Glomerular visceral epithelial cell (primary cell): Measurements from ENCODE around the gene ADRA2B.

ENCODE experiments used
- DNase-seq: peaks from one replicate; pipeline ENCODE4 v3.0.0-alpha.2; 2016; ENCODE audit errors: extremely low spot score

The ADRA2B gene

DNA sequence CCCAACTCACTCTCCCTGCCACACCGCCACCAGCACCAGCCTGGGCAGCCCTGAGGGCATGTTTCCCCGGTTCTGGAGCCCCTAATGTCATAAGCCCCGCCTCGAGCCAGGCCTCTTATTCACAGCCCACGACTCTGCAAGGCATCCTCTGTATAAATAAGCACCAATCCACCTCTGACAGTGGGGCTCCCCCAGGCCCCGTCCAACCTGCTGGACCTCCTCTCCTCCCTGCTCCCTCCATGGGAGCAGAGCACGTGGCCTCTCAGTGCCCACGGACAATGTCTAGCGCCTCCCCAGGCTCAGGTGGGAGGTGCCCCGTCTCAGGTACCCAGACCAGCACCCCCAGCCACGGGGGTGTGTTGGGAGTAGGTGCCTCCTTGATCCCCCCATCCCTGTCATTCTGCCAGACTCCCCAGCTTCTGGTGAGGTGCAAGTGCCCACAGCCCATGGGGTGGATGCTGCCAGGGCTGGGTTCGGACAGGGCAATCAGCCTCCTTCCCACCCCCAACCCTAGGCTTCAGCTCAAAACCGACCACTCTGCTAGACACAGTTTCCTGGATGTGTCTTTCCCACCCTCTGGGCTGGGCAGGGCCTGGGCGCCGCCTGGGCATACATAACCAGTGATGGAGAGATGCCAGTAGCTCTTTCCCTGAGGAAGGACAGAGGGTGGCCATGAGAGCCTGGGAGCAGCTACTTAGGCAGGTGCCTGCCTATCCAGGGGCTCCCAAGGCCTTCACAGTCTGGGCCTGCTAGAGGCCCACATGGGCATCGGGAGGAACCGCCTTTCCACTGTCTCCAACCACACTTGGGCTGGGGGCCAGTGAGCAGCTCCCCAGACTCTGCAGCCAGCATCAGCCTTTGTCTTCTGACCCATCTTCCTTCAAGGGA is 1.6 kb upstream of the ADRA2B start:
- no peak for DNase-seq

DNA sequence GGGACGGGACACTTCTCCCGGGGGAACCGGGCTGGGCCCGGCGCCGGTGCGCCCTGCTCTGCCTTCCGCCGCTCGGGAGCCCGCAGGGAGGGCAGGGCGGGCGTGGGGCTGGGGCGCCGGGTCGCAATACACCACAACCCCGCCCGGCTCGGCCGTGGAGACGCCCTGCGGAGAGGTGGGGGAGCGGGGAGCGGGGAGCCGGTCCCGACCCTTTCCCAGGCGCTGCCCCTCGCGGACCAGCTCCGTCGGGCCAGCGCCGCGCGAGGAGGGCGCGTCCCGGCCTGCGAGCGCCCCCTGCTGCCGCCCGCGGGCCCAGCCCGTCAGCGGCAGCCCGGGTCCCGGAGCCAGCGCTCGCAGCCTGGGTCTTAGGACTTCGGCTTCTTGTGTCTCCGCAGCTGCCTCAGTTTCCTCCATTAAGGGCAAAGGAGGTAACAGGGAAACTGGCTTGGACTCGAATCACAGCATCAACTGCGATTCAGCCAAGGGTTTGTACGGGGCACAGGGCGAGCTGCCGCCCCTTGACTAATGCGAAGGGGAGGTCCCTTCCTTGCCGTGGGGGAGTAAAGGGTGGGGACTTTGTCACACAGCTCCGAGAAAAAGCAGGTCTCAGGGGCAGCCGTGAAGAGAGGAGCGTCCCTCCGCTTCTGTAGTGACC is 635 bp upstream of the ADRA2B start:
- DNase-seq = peak; percentile 62

DNA sequence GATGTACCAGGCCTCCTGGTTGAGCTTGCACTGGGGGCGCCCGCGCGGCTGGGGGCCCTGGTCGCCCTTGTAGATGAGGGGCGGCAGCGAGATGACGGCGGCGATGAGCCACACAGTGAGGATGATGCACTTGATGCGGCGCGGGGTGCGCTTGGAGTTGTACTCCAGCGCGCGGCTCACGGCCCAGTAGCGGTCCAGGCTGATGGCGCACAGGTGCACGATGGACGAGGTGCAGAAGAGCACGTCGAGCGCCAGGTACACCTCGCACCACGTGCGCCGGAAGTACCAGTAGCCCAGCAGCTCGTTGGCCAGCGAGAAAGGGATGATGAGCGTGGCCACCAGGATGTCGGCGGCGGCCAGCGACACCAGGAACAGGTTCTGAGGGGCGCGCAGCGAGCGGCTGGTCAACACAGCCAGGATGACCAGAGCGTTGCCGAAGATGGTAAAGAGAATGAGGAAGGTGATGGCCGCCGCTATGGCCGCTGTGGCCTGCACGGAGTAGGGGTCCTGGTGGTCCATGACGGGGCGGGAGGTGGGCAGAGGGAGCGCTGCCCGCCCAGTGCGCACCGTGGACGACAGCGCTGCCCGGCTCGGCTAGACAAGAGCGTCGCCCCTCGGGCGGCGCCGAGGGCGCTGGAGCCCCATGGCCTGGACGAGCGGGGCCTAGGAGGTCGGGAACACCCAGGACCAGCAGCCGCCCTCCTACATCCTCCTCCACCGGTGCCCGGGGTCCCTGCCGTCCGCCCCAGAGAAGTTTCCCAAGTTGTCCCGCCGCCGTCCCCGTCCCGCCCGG is 544 bp downstream of the ADRA2B start:
- no peak for DNase-seq

DNA sequence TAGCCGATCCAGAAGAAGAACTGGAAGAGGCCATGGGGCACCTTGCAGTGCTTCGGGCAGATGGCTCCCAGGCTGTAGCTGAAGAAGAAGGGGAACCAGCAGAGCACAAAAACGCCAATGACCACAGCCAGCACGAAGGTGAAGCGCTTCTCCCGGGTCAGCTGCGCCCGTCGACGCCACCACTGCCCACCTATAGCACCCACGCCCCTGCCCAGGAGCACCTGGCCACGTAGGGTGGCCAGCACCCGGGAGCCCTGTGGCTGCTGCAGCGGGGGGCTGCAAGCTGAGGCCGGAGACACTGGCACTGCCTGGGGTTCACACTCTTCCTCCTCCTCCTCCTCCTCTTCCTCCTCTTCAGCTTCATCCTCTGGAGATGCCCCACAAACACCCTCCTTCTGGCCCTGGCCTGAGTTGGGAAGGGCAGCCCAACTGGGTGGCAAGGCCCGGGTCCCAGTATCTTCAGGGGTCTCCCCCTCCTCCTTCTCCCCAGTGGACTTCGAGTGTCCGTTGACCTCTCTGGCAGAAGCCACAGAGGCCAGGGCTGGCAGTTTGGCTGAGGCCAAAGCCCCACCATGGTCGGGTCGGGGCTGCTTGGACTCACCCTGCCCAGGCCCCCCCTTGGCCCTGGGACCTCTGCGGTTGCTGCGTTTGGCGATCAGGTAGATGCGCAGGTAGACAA is 1.3 kb downstream of the ADRA2B start:
- no peak for DNase-seq

DNA sequence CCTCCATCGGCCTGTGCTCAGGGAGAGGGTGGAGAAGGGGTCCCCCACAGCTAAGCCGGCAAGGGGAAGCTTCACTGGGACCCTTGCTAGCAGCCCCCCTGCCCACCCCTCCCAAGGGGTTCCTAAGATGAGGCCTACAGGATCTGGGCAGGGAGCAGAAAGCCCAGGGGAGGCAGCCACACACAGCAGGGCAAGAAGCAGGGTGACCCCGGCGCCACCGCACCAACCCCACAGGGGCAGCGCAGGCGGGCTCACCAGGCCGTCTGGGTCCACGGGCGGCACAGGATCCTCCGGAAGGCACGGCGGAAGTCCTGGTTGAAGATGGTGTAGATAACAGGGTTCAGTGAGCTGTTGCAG is 1.8 kb downstream of the ADRA2B start:
- DNase-seq = no peak

DNA sequence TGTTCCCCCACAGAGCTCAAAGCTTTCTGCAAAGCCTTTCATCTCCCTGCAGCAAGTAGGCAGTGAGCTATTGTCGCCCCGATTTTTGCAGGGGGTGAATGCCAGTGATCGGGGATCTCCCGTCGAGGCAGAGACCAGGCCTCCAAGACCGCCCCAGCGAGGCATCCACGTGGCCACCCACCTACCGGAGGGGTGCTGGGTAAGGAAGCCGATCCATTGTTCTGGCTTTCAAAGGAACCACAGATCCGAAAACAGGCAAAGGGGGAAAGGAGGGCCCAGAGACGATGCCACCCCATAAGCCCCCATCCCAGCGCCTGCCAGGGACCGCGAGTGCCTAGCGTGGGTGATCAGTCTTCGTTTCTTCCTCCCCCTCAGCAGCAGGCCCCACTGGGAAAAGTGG is 2.4 kb downstream of the ADRA2B start:
- no peak for DNase-seq

DNA sequence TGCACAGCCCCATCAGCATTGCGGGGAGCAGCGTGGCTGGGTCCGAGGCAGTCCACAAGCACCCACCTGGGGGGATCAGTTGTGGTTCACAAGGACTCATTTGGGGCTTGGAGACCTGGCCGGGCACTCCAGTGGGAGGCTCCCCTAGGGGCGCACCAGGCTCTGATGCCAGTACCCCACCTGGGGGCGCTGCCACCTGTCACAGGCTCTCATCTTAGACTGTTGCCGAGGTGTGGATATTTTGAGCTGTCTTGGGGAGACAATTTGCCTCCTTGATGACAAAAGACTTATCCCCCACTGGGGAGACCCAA is 3.0 kb downstream of the ADRA2B start:
- no peak for DNase-seq

DNA sequence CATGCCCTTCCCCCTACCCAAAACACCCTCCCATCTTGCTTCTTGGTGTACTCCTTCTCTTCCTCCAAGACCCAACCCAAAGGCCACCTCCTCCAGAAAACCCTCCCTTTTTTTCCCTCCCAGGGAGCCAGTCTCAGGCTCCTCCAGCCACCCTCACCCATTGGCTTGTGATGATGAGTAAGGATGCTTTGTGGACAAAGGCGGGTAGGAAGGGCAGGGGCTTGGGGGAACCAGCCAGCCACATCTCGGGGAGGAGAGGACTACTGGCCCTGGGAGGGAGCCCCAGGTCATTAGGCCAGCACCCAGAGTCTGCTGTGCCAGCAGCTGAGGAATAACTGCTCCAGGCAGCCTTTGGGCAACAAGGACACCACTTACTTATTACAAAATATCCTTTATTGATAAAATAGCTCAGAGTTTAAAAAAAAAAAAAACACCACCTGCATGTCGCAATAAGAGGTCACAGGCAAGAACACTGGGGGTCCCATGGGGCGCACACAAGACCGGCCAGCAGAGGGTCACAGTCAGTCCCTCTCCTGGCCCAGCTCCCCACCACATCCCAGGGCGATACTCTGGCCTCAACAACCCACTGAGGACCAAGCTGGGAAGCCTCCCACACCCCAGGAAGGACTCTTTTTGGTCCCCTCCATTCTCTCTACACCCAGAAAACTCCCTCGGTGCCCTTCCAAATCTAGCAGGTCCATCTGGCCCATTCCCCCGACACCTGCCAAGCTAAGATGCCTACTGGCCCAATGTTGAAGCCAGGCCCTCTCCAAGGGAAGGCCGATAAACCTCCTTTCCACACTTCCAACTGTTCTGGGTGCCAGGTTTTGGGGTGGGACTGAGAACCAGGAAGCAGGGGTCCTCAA is 3.6 kb downstream of the ADRA2B start:
- DNase-seq = no peak

DNA sequence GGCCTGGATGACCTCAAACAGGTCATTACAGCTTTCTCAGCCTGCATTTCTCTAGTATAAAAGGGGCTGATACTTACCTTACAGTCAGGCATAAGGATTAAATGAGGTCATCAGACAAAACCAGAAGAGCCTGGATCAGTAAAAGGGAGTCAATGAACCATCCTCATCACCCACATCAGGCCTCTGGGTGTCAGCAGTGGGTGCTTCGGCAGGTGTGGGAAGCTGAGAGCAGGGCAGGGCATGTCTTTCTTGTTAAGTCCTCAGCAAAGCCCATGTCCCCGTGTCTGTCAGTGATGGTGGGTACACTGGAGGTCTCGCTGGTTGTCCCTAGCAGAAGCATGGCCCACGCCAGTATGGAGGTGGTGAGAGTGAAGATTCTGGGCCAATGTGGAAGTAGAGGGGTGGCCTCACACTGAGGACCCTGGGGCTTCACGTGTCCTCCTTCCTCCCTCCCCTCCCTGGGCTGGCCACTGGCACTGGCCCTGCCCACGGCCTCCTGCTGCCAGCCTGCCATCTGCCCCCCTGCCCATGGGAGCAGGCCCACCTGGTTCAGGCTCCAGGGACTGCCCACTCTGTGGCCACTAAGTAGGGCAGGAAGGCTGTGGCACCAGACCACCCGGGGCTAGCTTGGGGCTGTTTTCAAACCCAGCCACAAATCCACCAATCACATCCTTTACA is 4.4 kb downstream of the ADRA2B start:
- DNase-seq = no peak

DNA sequence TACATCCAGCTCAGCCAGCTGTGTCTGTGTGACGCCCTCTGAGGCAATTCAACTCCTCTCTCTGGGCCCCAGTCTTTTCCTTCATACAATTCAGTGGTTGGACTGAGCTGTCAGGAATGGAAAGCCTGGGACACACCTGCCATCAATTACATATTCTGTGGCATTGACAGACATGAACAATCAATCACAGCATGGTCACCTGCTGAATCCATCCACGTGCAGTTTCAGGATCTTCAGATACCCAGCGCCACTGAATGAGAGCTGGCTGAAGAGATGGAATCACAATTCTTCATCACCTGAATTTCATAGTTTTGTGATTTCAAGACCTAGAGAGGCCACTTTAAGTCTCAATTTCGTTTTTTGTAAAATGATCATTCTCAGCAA is 5.1 kb downstream of the ADRA2B start:
- DNase-seq = no peak

DNA sequence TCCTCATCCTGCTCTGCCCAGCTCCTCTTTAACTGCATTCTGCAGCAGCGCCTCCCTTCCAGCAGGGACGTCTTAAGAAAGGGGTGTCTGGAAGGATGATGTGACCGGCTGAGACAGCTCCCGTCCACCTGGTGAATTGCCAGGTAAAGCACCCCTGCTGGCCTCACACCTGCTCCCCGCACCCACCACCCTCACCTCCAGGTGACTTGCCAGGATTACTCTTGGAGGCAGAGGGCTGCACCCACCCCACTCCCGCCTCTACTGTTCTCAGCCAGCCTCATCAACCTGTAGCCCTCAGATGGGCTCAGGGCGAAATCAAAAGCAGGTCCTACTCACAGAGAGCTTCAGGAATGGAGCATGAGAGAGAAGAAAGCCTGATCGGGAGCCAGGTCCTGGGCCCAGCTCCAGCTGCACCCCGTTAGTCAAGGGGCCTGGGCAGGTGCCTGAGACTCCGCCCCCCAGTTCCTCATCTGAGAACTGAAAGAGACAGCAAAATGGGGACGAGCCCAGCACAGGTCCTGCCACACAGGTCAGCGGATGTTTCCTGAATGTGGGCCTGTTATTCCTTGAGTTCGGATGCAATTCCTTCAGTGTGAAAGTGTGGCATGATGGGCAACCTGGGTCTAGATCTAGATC is 5.6 kb downstream of the ADRA2B start:
- no peak for DNase-seq

DNA sequence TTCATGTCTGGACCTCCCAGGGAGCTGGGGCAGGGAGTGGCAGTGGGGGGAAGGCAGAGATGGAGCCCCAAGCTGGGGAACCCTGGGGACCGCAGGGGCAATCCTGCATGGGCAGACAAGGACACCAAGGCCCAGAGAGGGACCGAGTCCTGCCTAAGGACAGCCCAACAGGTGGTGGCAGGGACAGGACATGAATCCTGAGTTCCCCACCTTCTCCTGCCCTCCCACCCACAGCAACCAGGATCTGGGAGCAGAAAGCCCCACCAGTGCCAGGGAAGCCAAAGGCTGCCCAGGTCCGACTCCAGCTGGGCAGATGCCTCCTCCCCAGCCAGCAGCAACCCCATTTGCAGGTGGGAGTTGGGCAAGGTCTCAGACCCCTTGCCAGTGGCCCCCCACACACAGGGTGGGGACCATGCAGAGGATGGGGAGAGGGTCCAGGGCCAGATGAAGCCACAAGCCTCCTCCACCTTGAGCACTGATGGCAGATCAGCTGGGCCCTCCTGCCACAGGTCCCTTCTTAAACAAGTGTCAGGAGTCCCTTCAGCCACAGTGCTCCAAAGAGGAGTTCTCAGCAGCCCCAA is 6.3 kb downstream of the ADRA2B start:
- no peak for DNase-seq

DNA sequence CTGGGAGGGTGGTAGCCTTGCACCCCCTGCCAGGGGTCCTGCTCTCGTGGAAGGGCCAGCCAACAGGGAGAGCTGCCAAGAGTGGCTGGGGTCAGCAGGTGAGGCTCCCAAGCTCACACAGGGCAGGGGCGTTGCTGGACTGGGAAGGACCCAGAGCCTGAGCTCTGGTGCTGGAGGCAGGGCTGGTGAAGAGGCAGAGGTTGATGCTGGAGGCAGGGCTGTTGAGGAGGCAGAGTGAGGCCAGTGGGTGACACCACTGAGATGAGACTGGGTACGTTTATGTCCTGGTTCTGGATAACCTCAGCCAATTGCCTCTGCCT is 7.0 kb downstream of the ADRA2B start:
- no peak for DNase-seq

DNA sequence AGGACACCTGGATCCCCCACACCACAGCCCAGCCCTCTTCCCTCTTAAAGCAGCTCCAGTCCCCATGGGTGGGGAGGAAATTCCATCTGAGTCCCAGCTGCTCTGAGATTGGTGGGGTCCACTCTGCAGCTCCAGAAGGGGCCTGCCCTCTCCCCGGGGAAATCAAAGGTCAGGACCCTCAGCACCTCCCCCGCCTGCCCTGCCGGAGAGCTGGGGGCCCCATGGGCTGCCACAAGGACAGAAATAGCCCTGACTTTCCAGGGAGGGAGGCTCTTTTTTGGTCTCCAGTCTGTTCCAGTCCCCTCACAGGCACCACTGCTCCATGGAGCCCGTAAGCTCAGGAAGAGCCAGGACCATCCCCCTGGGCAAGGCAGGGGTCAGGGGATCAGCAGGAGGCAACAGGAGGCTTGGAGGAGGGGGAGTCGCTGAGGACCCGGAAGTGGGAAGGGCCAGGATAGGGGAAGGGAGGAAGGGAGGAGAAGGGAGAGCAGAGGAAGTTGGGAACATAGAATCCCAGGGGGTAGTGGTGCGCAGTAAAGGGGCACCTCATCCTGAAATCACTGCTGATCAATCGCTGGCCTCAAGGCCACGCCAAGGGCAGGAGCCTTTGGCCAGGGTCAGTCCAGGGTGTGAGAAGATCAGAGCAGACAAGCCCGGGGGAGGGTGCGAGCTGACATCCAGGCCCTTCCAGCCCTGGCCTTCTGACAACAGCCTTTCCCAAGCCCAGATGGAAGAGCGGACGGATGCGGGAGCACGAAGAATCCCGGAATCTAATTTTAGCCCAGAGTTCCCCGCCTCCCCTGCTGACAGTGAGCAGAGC is 7.6 kb downstream of the ADRA2B start:
- no peak for DNase-seq

DNA sequence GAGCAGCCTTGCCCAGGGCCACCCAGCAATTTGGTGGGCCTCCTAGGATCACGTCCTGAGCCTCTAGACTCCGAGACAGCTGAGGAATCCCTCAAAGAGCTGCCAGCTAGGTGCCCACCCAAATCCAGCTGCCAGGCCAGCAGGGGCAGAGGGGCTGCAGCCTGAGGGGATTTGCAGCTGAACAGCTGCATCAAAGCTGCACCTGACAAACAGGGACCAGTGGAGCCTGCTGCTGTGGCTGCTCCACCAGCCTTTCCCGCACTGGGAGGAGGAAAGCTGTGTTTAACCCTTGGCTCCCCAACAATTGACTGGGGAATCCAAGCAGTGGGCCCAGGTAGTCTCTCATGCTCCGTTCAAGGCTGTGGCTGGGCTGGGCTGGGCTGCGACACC is 8.2 kb downstream of the ADRA2B start:
- no peak for DNase-seq

DNA sequence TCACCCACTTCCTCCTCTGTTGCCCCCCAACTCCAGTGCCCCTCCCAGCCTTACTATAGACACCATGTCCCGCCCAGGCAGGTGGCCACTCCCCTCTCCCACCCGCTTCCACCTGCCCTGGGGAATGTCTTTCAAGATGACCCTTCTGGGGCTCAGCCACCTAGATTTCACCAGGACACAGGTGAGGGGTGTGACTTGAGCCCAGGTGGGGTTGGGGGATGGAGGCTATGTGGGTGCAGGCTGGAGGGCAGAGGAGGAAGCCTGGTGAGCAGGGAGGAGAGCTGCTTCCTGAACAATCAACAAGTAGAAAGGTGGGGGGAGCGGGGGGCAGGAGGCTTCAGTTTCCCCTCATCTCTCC is 8.7 kb downstream of the ADRA2B start:
- no peak for DNase-seq

DNA sequence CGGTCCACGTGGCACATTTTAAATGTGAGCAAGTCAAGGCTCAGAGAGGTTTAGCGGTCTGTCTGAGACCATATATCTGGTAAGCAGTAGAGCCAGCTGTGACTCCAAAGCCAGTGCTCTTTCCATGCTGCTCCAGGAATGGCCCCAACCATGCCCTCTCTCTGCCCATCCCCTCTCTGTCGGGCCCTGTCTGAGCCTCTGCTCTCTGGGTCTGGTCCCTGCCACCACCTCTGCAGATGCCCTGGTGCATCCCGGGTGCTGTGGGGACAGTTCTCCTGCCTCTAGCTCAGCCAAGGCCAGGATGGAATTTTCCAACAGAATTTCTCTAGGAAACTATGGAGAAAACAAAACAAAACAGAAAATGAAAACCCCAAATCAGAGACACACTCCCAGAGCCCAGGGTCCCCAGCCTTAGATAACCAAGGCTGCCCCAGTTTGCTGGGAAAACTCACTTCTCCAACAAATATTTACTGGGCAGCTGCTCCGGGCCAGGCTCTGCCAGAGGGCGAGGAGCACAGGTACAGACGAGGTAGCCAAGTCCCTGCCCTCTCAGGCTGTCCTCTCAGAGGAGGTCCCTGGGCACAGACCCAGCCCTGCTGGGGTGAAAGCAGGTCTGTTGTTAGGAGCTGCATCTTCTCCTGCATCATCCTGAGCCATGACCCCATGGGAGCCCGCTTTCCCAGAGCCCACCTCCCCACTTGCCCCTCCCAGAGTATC is 9.2 kb downstream of the ADRA2B start:
- DNase-seq = no peak

DNA sequence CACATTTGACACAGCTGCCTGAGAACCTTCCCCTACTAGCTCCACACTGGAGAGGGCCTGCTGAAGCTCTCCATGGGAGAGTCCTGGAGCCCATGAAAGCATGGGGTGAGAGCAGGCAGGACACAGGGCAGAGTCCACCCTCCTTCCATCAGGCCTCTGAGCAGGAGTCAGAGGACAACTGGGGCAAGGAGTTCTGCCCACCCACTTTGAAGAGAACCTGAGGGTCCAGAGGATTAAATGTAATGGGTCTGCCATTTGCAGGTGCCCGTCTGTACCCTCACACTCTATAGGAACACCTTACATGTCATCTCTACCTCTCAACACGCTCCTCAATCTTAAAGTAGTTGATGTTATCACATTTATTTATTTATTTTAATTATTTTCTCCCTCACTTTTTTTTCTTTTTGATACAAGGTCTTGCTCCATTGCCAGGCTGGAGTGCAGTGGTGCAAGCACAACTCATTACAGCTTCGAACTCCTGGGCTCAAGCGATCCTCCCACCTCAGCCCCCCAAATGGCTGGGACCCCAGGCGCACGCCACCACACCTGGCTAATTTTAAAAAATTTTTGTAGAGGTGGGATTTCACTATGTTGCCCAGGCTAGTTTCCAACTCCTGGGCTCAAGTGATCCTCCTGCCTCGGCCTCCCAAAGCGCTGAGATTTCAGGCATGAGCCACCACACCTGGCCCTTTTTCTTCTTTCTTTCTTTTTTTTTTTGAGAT is 10.2 kb downstream of the ADRA2B start:
- DNase-seq = no peak
